Neural crest cell (in vitro differentiated cells): ENCODE measurements around the gene TUBA3C. TPM values are rescaled to one million over a fixed set of nuclear protein-coding genes. Genes with fewer than 3 reads are reported as not detected.
"Not testable (repeated sequence)": the region's sequence is repeated elsewhere in the genome, so short reads cannot be mapped to it uniquely, and the experiment has no call there.

Experiments used
- DNase-seq: peaks from one replicate; pipeline ENCODE4 v3.0.0; 2021; ENCODE audit warnings: low read depth, mixed read lengths, low spot score
- H3K27ac Mint-ChIP-seq: one replicate; pipeline ENCODE4 v1.8.0; 2021; ENCODE audit warnings: mild to moderate bottlenecking, mixed read lengths; ENCODE audit not compliant: unreplicated experiment
- H3K27me3 Mint-ChIP-seq: 2 replicates; pipeline ENCODE4 v1.8.0; 2021; ENCODE audit warnings: low read depth, mild to moderate bottlenecking, mixed read lengths
- H3K36me3 Mint-ChIP-seq: 2 replicates; pipeline ENCODE4 v1.8.0; 2021; ENCODE audit warnings: low read depth, mild to moderate bottlenecking, mixed read lengths
- H3K4me1 Mint-ChIP-seq: 2 replicates; pipeline ENCODE4 v1.8.0; 2021; ENCODE audit warnings: mixed read lengths
- H3K4me3 Mint-ChIP-seq: one replicate; pipeline ENCODE4 v1.8.0; 2021; ENCODE audit warnings: mild to moderate bottlenecking, mixed read lengths
- H3K9me3 Mint-ChIP-seq: 2 replicates; pipeline ENCODE4 v1.8.0; 2021; ENCODE audit warnings: mixed read lengths
- total RNA-seq: library from RNA; stranded (reverse); gene quantifications from 2 replicates; pipeline ENCODE4 v1.2.1, GENCODE V29; 2021
- TF ChIP-seq, protein P1 (sequence below): fragments of 200-600 bp; sonication (generic); conservative IDR thresholded peaks from 2 replicates; pipeline ENCODE4 v1.5.0; 2021; ENCODE audit warnings: antibody characterized with exemption, mild to moderate bottlenecking

The TUBA3C gene
- total RNA-seq, 1 donor from 2014 or later, result not detected

GRCh38 chr13:19178901-19179593 lies 2.6 kb downstream of the TUBA3C start:
- Mint-ChIP-seq H3K9me3 (peaks cover 3% of the 10 kb centered on the region), H3K4me3 (no peak overlapping the region)

DNA sequence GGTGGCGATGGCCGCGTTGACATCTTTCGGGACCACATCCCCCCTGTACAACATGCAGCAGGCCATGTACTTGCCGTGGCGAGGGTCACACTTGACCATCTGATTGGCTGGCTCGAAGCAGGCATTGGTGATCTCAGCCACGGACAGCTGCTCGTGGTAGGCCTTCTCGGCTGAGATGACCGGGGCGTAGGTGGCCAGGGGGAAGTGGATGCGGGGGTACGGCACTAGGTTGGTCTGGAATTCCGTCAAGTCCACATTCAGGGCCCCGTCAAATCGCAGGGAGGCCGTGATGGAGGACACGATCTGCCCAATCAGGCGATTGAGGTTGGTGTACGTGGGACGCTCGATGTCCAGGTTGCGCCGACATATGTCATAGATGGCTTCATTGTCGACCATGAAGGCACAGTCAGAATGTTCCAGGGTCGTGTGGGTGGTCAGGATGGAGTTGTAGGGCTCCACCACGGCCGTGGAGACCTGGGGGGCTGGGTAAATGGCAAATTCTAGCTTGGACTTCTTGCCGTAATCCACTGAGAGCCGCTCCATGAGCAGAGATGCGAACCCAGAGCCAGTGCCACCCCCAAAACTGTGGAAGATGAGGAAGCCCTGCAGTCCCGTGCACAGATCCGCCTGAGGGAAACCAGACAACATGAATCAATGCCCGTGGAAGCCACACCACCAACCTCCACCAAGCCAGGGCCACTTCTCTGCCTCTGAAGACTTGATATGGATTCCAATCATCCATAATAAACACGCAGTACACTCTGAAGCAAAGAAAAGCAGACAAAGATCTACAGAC lies 4.4 kb downstream of the TUBA3C start:
- H3K27ac Mint-ChIP-seq, DNase-seq, H3K27me3 Mint-ChIP-seq, H3K36me3 Mint-ChIP-seq, H3K4me3 Mint-ChIP-seq, H3K9me3 Mint-ChIP-seq, H3K4me1 Mint-ChIP-seq: not testable (repeated sequence)

More at GRCh38 chr13:19178901-19179593, 2.6 kb downstream of the TUBA3C start:
- peaks cover 5% of the 10 kb centered on the region for H3K36me3 Mint-ChIP-seq
- DNase-seq, result no peak
- TF ChIP-seq, protein P1, sequence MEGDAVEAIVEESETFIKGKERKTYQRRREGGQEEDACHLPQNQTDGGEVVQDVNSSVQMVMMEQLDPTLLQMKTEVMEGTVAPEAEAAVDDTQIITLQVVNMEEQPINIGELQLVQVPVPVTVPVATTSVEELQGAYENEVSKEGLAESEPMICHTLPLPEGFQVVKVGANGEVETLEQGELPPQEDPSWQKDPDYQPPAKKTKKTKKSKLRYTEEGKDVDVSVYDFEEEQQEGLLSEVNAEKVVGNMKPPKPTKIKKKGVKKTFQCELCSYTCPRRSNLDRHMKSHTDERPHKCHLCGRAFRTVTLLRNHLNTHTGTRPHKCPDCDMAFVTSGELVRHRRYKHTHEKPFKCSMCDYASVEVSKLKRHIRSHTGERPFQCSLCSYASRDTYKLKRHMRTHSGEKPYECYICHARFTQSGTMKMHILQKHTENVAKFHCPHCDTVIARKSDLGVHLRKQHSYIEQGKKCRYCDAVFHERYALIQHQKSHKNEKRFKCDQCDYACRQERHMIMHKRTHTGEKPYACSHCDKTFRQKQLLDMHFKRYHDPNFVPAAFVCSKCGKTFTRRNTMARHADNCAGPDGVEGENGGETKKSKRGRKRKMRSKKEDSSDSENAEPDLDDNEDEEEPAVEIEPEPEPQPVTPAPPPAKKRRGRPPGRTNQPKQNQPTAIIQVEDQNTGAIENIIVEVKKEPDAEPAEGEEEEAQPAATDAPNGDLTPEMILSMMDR, result no peak
- H3K27me3 Mint-ChIP-seq, result no peaks in the 10 kb centered on the region
- no peaks in the 10 kb centered on the region for H3K4me1 Mint-ChIP-seq
- no peak overlapping the region for H3K27ac Mint-ChIP-seq

DNA sequence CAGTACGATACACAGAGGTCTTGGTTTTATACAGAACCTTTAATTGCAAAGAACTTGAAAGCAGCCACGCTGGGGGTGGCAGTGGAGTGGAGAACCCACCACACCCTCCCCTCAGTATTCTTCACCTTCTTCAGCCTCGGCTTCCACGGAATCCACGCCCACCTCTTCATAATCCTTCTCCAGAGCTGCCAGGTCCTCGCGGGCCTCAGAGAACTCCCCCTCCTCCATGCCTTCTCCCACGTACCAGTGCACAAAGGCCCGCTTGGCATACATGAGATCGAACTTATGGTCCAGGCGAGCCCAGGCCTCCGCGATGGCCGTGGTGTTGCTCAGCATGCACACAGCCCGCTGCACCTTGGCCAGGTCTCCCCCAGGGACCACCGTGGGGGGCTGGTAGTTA lies 7.9 kb downstream of the TUBA3C start:
- H3K27ac Mint-ChIP-seq, result no peak overlapping the region
- H3K4me3 Mint-ChIP-seq, result no peak overlapping the region
- no peaks in the 10 kb centered on the region for H3K4me1 Mint-ChIP-seq
- TF ChIP-seq, protein P1, result no peak
- H3K9me3 Mint-ChIP-seq, result peaks cover 3% of the 10 kb centered on the region
- H3K36me3 Mint-ChIP-seq, result peaks cover 8% of the 10 kb centered on the region
- no peaks in the 10 kb centered on the region for H3K27me3 Mint-ChIP-seq
- no peak for DNase-seq

DNA sequence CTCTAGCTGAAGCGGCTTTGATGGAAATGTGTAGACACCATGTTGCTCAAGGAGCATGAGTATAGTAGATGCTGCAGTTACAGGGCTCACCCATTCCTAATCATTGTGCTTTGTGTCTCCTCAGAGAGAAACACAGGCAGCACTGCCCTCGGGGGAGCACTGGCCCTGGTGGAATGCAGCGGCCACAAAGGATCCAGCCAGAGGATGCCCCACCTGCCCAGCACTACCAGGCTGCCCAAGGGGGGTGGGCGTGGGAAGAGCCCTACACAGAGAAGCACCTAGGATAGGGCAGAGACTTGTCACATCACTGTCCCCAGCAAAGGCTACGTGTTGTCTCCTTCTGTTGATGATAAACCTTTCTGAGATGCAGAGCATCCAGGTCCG lies 9.0 kb downstream of the TUBA3C start:
- no peak for DNase-seq
- Mint-ChIP-seq H3K27ac (no peak overlapping the region), H3K27me3 (no peaks in the 10 kb centered on the region), H3K9me3 (no peaks in the 10 kb centered on the region), H3K4me3 (no peak overlapping the region), H3K36me3 (peaks cover 5% of the 10 kb centered on the region), H3K4me1 (no peaks in the 10 kb centered on the region)
- TF ChIP-seq, protein P1, result no peak

DNA sequence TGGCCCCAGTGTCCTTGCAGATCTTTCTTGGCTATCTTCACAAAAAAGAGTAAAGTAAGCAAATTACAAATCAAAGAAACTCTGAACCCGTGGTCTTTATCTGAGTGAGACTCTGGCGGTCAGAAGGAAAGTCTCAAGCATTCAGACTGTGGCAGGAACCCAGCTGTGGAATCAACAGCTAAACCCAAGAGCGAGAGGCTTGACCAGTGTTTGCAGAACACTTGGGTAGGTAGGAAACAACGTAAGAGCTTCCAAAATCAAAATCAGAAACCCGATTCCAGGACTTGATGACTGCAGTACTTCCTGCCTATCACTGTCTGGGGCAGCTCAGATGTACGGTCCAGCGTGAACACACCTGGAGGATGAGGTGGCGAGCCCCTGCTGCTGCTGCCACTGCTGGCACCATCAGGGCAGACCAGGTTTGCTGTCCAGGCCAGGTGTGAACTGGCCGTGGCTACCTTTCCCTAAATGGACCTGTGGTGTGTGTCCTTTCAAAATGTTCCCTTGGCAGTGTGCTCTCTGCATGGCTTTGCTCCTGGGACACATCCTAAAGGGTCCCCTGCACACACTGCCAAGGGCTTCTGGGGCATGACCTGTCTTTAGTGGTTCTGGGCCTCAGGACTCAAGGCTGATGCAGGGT lies 9.5 kb downstream of the TUBA3C start:
- Mint-ChIP-seq H3K9me3 (peaks cover 3% of the 10 kb centered on the region), H3K4me3 (no peak overlapping the region), H3K36me3 (peaks cover 5% of the 10 kb centered on the region)

More for the DNA sequence above, 9.5 kb downstream of the TUBA3C start:
- no peak for DNase-seq
- TF ChIP-seq, protein P1, result no peak
- Mint-ChIP-seq H3K4me1 (no peaks in the 10 kb centered on the region), H3K27me3 (no peaks in the 10 kb centered on the region), H3K27ac (no peak overlapping the region)
